GM12864 (cell line): ENCODE results near the gene GAA.

Experiments used
- DNase-seq: peaks from one replicate; pipeline ENCODE4 v3.0.0-alpha.2; 2011; ENCODE audit warnings: low read depth
- H3K4me3 ChIP-seq: 2 replicates; pipeline ENCODE4 v1.5.1; 2011; ENCODE audit warnings: mild to moderate bottlenecking, low read depth, low read length, control low read depth
- CTCF ChIP-seq: IDR thresholded peaks from 2 replicates; pipeline ENCODE4 v1.5.1; 2011; ENCODE audit warnings: low read depth, mild to moderate bottlenecking, moderate library complexity, low read length, control low read depth, inconsistent platforms; ENCODE audit errors: missing control alignments

The GAA gene

GRCh38 chr17:80104321-80104955 is 3.1 kb downstream of the GAA start:
- TF ChIP-seq CTCF, result no peak
- no peak overlapping the region for H3K4me3 ChIP-seq
- DNase-seq, result no peak

DNA sequence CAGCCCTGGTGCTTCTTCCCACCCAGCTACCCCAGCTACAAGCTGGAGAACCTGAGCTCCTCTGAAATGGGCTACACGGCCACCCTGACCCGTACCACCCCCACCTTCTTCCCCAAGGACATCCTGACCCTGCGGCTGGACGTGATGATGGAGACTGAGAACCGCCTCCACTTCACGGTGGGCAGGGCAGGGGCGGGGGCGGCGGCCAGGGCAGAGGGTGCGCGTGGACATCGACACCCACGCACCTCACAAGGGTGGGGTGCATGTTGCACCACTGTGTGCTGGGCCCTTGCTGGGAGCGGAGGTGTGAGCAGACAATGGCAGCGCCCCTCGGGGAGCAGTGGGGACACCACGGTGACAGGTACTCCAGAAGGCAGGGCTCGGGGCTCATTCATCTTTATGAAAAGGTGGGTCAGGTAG is 3.6 kb downstream of the GAA start:
- no peak for DNase-seq
- no peak overlapping the region for H3K4me3 ChIP-seq
- no peak for TF ChIP-seq CTCF

DNA sequence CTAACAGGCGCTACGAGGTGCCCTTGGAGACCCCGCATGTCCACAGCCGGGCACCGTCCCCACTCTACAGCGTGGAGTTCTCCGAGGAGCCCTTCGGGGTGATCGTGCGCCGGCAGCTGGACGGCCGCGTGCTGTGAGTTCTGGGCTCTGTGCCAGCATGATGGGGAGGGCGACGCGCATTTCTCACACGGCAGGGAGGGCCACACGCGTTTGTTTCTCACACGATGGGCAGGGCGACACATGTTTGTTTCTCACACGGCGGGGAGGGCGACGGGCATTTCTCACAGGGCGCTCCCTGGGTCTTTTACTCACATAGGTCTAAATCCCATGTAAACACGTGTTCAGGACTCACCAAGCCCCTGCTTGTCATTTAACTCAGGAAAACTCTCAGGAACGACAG is 4.4 kb downstream of the GAA start:
- TF ChIP-seq CTCF, result no peak
- no peak overlapping the region for H3K4me3 ChIP-seq
- no peak for DNase-seq

GRCh38 chr17:80106176-80106575 is 4.8 kb downstream of the GAA start:
- no peak for TF ChIP-seq CTCF

DNA sequence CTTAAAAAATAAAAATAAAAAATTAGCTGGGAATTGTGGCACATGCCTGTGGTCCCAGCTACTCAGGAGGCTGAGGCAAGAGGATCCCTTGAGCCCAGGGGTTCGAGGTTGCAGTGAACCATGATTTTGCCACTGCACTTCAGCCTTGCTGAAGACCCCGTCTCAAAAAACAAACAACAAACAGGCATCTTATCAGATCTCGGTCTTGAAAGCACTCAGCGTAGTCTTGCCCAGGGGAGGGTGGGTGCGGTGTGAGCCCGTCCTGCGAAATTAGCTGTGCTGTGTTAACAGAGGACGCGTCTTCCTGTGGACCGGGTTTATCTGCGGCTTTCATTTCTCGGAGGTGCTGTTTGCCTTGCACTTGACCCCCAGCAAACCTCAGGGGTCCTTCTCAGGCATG is 5.4 kb downstream of the GAA start:
- DNase-seq, result no peak
- no peak overlapping the region for H3K4me3 ChIP-seq
- no peak for TF ChIP-seq CTCF

More at GRCh38 chr17:80106176-80106575, 4.8 kb downstream of the GAA start:
- no peak overlapping the region for H3K4me3 ChIP-seq
- no peak for DNase-seq

DNA sequence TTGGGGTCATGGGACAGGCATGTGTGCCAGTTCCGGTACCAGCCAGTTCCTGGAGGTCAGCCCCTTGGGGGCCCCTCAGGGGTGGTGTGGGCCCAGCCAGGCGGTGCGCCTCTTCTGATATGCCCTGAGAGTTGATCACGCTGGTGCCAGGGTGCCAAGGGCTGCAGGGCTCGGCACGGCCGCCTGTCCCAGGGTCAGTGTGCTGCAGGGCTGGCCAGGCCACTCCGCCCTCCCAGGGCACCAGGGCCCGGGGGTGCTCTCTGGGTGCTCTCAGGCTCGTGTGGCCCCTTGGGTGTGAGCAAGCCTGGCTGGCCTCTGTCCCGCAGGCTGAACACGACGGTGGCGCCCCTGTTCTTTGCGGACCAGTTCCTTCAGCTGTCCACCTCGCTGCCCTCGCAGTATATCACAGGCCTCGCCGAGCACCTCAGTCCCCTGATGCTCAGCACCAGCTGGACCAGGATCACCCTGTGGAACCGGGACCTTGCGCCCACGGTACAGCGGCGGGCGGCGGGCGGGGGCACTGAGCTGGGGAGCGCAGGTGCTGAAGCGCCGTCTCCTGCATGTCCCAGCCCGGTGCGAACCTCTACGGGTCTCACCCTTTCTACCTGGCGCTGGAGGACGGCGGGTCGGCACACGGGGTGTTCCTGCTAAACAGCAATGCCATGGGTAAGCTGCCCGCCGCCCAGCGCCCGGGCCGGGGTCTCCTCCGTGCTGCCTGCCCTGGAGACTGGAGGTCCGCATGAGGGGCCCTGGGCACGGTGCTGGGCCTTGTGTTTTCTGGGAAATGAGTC is 6.0 kb downstream of the GAA start:
- H3K4me3 ChIP-seq, result no peak overlapping the region
- TF ChIP-seq CTCF, result no peak
- no peak for DNase-seq
